Osteoblast (primary cell): ENCODE data around the gene ZFP1. TPM values are rescaled to one million over a fixed set of nuclear protein-coding genes. Genes with fewer than 3 reads are reported as not detected.

ENCODE experiments used
- DNase-seq: peaks from one replicate; pipeline ENCODE4 v3.0.0; 2011; ENCODE audit warnings: low spot score, mixed read lengths; ENCODE audit not compliant: insufficient read length; ENCODE audit errors: missing footprints
- H2AFZ ChIP-seq: 2 replicates; pipeline ENCODE4 v1.6.0; 2011; ENCODE audit warnings: mild to moderate bottlenecking, low read length
- H3K27ac ChIP-seq: 2 replicates; pipeline ENCODE4 v1.5.1; 2011; ENCODE audit warnings: mild to moderate bottlenecking, low read depth, low read length, moderate library complexity
- H3K27me3 ChIP-seq: 2 replicates; pipeline ENCODE4 v1.6.0; 2012; ENCODE audit warnings: mild to moderate bottlenecking, control low read depth, inconsistent platforms, low read length, moderate library complexity; ENCODE audit not compliant: insufficient read depth
- H3K36me3 ChIP-seq: 2 replicates; pipeline ENCODE4 v1.5.1; 2011; ENCODE audit warnings: mild to moderate bottlenecking, low read length, control low read depth, moderate library complexity; ENCODE audit not compliant: insufficient read depth
- H3K4me1 ChIP-seq: 2 replicates; pipeline ENCODE4 v1.5.1; 2011; ENCODE audit warnings: mild to moderate bottlenecking, low read length, control low read depth, moderate library complexity; ENCODE audit not compliant: insufficient read depth
- H3K4me2 ChIP-seq: 2 replicates; pipeline ENCODE4 v1.6.0; 2011; ENCODE audit warnings: mild to moderate bottlenecking, low read length; ENCODE audit not compliant: insufficient read depth
- H3K4me3 ChIP-seq: fragments of 200-600 bp; sonication (generic); 3 replicates; pipeline ENCODE4 v1.5.1; 2012; ENCODE audit warnings: mild to moderate bottlenecking, low read length, inconsistent platforms; ENCODE audit not compliant: insufficient read depth
- H3K79me2 ChIP-seq: 2 replicates; pipeline ENCODE4 v1.6.0; 2012; ENCODE audit warnings: mild to moderate bottlenecking, low read length, control low read depth, inconsistent platforms; ENCODE audit not compliant: insufficient read depth
- H3K9me3 ChIP-seq: 2 replicates; pipeline ENCODE4 v1.5.1; 2011; ENCODE audit warnings: low read depth, low read length, control low read depth
- H4K20me1 ChIP-seq: 2 replicates; pipeline ENCODE4 v1.6.0; 2012; ENCODE audit warnings: mild to moderate bottlenecking, low read length, control low read depth; ENCODE audit not compliant: insufficient read depth
- CTCF ChIP-seq: IDR thresholded peaks from 2 replicates; pipeline ENCODE4 v1.5.1; 2011; ENCODE audit warnings: mild to moderate bottlenecking, low read depth, low read length, moderate library complexity; ENCODE audit errors: extremely low read depth
- total RNA-seq: library from RNA; depleted of rRNA; stranded (reverse); fragments of >200 nt; gene quantifications from 2 replicates; pipeline ENCODE4 v1.2.3, GENCODE V29; 2012

ZFP1 gene
- total RNA-seq, 1 donor = 12.7 TPM

GRCh38 chr16:75195811-75196790 is 47.8 kb downstream of the ZFP1 start:
- H3K4me3 ChIP-seq = no peak overlapping the region
- DNase-seq = peak; percentile 63
- no peaks in the 10 kb centered on the region for H3K36me3 ChIP-seq
- H3K27ac ChIP-seq = no peak overlapping the region
- peaks cover 24% of the 10 kb centered on the region for H3K27me3 ChIP-seq
- H3K9me3 ChIP-seq = no peaks in the 10 kb centered on the region
- H2AFZ ChIP-seq = no peak overlapping the region
- no peak overlapping the region for H3K4me2 ChIP-seq
- H4K20me1 ChIP-seq = no peaks in the 10 kb centered on the region
- H3K4me1 ChIP-seq = peaks cover 9% of the 10 kb centered on the region
- no peaks in the 10 kb centered on the region for H3K79me2 ChIP-seq
- no peak for TF ChIP-seq CTCF

GRCh38 chr16:75196836-75197235 is 48.5 kb downstream of the ZFP1 start:
- no peak overlapping the region for H2AFZ ChIP-seq
- TF ChIP-seq CTCF = no peak

GRCh38 chr16:75197522-75198134 is 49.3 kb downstream of the ZFP1 start:
- Histone ChIP-seq H2AFZ (peak overlapping the region; percentile 92), H3K4me3 (peak overlapping the region; percentile 58)

More at GRCh38 chr16:75196836-75197235, 48.5 kb downstream of the ZFP1 start:
- H3K4me3 ChIP-seq = no peak overlapping the region
- H3K27ac ChIP-seq = no peak overlapping the region
- peaks cover 22% of the 10 kb centered on the region for H3K27me3 ChIP-seq
- H3K4me1 ChIP-seq = peaks cover 9% of the 10 kb centered on the region
- H3K36me3 ChIP-seq = no peaks in the 10 kb centered on the region
- H3K9me3 ChIP-seq = no peaks in the 10 kb centered on the region
- H3K79me2 ChIP-seq = no peaks in the 10 kb centered on the region
- H4K20me1 ChIP-seq = no peaks in the 10 kb centered on the region
- DNase-seq = peak; percentile 25
- H3K4me2 ChIP-seq = no peak overlapping the region

More at GRCh38 chr16:75197522-75198134, 49.3 kb downstream of the ZFP1 start:
- H3K36me3 ChIP-seq = no peaks in the 10 kb centered on the region
- H3K27ac ChIP-seq = no peak overlapping the region
- H3K4me2 ChIP-seq = peak overlapping the region; percentile 78
- H3K27me3 ChIP-seq = peaks cover 20% of the 10 kb centered on the region
- H3K79me2 ChIP-seq = no peaks in the 10 kb centered on the region
- H4K20me1 ChIP-seq = no peaks in the 10 kb centered on the region
- H3K4me1 ChIP-seq = peaks cover 9% of the 10 kb centered on the region
- DNase-seq = peak; percentile 43
- TF ChIP-seq CTCF = no peak
- no peaks in the 10 kb centered on the region for H3K9me3 ChIP-seq
